Measurements from ENCODE around the gene ST6GALNAC5.
A peak's percentile ranks its signal among the peaks of the same experiment; 100 is the strongest.

The ST6GALNAC5 gene

DNA sequence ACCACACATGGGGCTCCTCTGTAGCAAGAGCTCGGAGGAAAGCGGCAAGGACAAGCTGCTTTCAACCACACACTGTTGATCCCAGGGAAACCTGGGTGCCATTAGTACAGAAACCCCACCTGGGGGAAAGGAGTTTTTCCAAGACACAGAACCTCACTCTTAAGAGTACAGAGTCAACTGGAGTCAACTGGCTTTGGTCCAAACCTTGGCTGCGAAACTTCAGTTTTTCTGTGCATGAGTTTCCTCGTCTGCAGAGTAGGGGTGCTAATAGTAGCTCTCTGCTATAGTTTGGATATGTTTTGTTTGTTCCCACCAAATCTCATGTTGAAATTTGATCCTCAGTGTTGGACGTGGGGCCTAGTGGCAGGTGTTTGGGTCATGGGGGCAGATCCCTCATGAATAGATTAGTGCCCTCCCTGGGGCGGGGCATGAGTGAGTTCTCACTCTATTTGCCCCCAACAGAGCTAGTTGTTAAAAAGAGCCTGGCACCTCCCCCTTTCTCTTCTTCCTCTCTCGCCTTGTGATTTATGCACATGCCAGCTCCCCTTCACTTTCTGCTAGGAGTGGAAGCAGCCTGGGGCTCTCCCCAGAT is 190.8 kb downstream of the ST6GALNAC5 start:
- DNase-seq (ENCODE audit: low read depth) = no peak

DNA sequence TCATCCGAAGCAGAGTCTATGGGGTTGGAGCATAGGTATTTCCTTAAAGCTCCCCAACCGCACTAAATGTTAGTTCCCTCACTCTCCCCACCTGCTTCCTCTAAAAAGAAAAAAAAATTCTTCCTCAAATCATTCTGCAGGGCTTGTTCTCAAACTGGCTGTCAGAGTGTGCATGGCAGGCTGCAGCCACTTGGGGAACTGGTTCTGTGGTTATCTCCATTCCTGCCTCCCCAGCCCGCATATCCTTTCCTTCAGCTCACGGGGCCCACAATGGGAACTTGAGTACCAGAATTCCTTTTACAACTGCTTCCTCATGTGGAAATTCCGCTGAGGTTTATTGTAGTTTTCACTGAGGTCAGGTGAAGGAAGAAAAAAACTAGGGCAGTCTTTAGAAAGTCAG is 192.7 kb downstream of the ST6GALNAC5 start:
- no peak for DNase-seq (ENCODE audit: low read depth)
- no peak overlapping the region for H3K4me3 ChIP-seq (ENCODE audit: control insufficient read depth, low read depth, low read length)
- TF ChIP-seq, protein P1, sequence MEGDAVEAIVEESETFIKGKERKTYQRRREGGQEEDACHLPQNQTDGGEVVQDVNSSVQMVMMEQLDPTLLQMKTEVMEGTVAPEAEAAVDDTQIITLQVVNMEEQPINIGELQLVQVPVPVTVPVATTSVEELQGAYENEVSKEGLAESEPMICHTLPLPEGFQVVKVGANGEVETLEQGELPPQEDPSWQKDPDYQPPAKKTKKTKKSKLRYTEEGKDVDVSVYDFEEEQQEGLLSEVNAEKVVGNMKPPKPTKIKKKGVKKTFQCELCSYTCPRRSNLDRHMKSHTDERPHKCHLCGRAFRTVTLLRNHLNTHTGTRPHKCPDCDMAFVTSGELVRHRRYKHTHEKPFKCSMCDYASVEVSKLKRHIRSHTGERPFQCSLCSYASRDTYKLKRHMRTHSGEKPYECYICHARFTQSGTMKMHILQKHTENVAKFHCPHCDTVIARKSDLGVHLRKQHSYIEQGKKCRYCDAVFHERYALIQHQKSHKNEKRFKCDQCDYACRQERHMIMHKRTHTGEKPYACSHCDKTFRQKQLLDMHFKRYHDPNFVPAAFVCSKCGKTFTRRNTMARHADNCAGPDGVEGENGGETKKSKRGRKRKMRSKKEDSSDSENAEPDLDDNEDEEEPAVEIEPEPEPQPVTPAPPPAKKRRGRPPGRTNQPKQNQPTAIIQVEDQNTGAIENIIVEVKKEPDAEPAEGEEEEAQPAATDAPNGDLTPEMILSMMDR (conservative IDR thresholded peaks at IDR 0.05; ENCODE audit: control insufficient read depth, insufficient read depth, low read depth, low read length) = no peak

More for the DNA sequence above, 190.8 kb downstream of the ST6GALNAC5 start:
- TF ChIP-seq, protein P1 (conservative IDR thresholded peaks at IDR 0.05; ENCODE audit: control insufficient read depth, insufficient read depth, low read depth, low read length) = no peak
- no peak overlapping the region for H3K4me3 ChIP-seq (ENCODE audit: control insufficient read depth, low read depth, low read length)

DNA sequence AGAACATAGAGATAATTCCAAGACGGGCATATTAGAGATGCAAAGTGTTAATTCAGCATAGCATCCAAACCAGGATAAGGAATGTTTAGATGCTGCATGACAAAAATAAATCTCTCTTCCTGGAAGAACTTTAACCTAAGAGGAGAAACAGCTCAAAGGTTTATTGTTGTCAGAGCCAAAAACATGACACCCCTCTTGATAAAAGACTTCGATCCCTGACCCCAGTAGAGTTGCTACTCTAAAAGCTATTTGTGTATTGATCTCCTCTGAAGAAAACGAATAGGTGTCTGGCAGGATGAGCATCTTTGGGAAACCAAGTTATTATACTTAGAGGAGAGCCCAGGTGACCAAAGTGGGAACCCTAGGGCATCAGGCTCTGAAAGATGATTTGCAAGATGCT is 193.9 kb downstream of the ST6GALNAC5 start:
- TF ChIP-seq, protein P1 (conservative IDR thresholded peaks at IDR 0.05; ENCODE audit: control insufficient read depth, insufficient read depth, low read depth, low read length) = no peak
- no peak for DNase-seq (ENCODE audit: low read depth)

DNA sequence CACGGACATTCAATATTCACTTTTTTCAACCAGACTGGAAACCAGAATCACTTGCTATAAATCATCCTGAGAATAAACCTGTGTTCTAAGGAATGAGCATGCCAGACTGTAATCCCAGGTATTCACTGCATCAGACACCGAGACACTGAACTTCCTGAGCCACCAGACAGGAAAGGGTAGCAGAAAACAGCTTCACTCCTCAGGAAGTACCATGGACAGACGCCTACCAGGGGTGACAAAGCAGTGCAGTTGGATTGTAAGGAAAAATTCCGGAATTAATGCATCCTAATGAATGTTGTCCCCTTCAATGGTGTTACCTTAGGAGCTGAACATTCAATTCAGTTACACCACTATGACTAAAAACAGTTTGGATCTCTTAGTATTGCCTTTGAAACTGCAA is 195.8 kb downstream of the ST6GALNAC5 start:
- H3K4me3 ChIP-seq (ENCODE audit: control insufficient read depth, low read depth, low read length) = no peak overlapping the region
- DNase-seq (ENCODE audit: low read depth) = peak; percentile 2
- TF ChIP-seq, protein P1 (conservative IDR thresholded peaks at IDR 0.05; ENCODE audit: control insufficient read depth, insufficient read depth, low read depth, low read length) = no peak

More for the DNA sequence above, 193.9 kb downstream of the ST6GALNAC5 start:
- H3K4me3 ChIP-seq (ENCODE audit: control insufficient read depth, low read depth, low read length) = no peak overlapping the region

DNA sequence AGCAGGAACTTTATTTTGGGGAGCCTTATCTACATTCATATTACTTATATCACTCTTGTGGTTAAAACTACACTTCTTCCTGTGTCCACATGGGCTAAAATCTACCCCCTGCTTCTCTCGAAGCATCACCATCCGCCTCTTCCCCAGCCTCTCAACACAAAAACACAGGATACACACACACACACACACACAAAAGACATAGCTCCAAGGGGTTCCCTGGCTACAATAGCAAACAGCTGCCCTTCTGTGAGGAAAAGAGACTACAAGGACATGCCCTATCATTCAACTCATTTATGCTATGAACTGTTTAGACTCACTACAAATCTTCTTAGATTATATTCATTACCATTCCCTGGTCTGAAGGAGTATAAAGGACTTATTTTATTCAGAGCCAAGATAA is 197.0 kb downstream of the ST6GALNAC5 start:
- no peak for DNase-seq (ENCODE audit: low read depth)
- TF ChIP-seq, protein P1 (conservative IDR thresholded peaks at IDR 0.05; ENCODE audit: control insufficient read depth, insufficient read depth, low read depth, low read length) = no peak
- no peak overlapping the region for H3K4me3 ChIP-seq (ENCODE audit: control insufficient read depth, low read depth, low read length)

DNA sequence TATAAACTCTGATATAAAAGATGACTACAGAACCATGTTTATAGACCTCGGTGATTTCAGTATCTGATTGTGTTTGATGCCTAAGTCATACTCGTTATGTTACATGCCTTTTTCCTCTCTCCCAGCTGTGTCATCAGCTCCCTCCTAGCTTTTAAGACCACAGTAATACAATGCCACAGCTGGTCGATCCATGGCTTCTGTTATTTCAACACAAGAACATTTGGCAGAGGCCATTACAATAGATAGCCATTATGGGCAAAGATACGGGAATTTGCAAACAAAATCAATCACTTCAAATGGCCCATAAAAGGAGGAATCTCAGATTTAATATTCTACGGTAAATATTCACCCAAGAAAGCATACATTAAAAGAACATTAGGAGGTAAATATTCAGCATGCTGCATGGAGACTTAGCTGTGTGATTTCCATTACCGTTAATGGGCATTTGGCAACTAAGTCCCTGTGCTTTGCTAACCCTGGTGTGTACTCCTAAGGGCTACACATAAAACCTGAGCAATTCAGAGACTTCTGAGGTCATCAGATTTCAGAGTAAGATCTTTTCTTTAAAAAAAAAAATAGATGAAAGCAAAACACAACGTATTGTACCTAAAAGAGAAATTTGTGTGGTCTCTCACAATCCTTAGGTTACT is 198.5 kb downstream of the ST6GALNAC5 start:
- TF ChIP-seq, protein P1 (conservative IDR thresholded peaks at IDR 0.05; ENCODE audit: control insufficient read depth, insufficient read depth, low read depth, low read length) = no peak
- H3K4me3 ChIP-seq (ENCODE audit: control insufficient read depth, low read depth, low read length) = no peak overlapping the region
- no peak for DNase-seq (ENCODE audit: low read depth)
